ACHN (cell line): ENCODE data around the gene SARS1.
"Not testable (repeated sequence)": the region's sequence is repeated elsewhere in the genome, so short reads cannot be mapped to it uniquely, and the experiment has no call there.

Experiments used
- DNase-seq: peaks from one replicate; pipeline ENCODE4 v3.0.0-alpha.2; 2015
- in situ Hi-C: cut with HindIII; loops from 2 replicates; pipeline ENCODE4 v1.10.0; 2017; ENCODE audit warnings: low sequenced_read_pairs, low pct_ligation_motif_present, low pct_unique_long_range_greater_than_20kb

SARS1 gene, protein sequence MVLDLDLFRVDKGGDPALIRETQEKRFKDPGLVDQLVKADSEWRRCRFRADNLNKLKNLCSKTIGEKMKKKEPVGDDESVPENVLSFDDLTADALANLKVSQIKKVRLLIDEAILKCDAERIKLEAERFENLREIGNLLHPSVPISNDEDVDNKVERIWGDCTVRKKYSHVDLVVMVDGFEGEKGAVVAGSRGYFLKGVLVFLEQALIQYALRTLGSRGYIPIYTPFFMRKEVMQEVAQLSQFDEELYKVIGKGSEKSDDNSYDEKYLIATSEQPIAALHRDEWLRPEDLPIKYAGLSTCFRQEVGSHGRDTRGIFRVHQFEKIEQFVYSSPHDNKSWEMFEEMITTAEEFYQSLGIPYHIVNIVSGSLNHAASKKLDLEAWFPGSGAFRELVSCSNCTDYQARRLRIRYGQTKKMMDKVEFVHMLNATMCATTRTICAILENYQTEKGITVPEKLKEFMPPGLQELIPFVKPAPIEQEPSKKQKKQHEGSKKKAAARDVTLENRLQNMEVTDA

DNA sequence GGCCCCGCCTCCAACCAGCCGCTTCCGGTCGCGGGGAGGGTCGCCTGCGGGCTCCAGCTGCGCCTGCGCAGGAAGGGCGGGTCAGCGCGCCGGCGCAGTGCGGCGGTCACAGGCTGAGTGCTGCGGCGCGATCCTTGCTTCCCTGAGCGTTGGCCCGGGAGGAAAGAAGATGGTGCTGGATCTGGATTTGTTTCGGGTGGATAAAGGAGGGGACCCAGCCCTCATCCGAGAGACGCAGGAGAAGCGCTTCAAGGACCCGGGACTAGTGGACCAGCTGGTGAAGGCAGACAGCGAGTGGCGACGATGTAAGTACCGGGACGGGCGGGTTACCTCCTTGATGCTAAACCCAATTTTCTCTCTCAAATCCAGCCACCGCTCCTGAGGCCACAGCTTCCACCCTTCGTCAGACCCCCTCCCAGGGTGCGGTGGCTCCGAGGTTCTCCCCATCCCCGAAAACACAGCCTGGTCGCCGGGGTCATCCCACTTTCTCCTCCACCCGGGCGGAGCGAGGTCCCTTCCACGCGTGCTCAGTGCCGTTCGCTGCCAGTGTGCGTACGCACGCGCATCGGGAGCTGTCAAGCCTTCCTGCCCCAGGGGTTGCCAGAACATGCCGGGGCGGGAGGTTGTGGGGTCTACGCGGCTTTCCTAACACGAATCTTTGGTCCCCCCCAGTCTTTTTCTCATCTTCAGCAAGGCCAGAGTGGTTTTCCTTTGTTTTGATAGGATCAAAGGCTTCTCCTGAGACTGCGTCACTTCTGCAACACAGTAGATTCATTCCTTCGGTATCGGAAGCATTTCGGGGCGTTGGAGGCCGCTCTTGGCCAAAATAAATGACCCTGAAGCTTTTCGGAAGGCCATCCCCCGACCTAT, at the start of gene SARS1:
Gene SARS1 (plus strand): TSS at position 95 of the 870 bp plus-strand sequence. CDS start 75 bp downstream, at position 170.
- in situ Hi-C loops: no loop called here
- DNase-seq: peak; percentile 85

DNA sequence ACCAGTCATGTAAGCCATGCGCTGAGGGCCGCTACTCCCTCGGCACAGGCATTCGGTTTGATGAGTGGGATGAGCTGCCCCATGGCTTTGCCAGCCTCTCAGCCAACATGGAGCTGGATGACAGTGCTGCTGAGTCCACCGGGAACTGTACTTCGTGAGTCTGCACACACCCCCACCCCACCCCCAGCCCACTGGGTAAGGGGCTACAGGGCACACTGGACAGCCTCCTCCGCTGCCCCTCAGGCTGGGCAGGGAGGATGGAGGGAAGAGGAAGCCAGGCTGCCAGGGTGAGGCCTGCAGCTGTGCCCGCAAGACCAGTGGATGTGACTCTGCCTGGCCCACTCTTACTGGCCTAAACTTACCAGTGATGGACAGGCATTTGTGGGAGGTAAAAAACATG, 49.2 kb upstream of the SARS1 start:
- in situ Hi-C loops: no loop called here
- DNase-seq: no peak

DNA sequence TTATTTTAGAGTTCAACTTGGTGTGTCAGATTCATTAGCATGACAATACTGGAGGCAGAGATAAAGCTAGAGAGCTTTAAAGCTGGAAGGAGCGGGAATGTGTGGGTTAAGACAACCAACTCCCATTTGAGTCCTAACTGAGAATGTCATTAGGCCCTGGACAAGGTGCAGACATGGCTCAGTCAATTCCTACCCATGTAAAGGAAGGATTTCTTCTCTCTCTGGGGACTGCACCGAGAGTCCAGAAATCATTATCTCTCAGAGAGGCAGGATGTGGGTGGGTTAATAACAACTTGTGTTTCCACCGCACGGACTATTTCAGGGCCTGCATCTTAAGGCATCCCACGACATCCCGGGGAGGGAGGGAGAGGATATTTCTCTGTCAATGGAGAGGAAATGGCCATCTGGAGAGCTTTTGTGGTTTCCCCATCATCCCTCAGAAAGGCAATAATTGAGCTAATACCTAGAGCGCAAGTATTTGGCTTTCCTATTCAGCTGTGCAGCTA, 46.7 kb upstream of the SARS1 start:
- in situ Hi-C loops: no loop called here
- DNase-seq: no peak

DNA sequence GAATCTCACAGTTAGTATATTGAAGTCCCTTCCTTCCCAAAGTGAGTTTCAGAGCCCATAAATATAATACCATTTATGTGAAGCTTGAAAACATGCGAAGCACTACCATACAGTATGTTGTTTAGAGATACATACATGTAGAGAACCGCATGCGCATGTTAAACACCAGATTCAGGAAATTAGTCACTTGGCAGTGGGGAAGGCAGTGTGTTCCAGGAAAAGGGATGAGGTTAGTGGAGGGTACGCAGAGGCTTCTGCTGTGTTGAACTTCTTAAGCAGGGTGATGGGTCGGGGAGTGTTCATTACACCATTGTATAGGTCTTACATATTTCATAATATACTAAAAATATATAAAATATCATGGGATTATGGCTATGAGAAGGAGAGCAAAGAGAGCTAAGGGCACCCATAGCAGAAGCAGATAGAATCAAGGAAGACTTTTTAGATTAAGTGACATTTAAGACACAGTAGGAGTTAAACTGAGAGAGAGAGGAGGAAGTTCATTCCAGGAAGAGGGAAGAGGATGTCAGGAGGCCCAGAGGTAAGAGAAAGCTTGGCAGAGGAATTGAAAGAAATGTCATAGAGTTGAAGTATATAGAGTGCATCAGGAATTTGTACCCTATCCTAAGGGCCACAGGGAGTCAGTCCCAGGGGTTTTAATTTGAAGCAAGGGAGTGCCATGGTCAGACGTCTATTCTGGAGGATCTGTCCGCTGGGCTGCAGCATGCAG, 43.5 kb upstream of the SARS1 start:
- in situ Hi-C loops: no loop called here

DNA sequence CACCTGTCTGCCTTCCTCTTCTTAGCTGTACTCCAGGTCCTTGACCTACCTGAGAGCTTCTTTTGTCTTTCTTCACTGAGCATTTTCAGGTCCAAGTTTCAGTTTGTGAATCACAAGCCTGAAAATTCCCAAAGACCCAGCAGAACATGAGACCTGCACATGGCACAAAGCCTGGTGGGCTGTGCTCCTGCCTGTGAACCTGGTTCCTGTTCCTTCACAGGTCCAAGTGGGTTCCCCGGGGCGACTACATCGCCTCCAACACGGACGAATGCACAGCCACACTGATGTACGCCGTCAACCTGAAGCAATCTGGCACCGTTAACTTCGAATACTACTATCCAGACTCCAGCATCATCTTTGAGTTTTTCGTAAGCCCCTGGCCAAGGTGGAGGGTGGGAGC, 42.1 kb upstream of the SARS1 start:
- DNase-seq: no peak
- in situ Hi-C loops: no loop called here

More for the DNA sequence above, 43.5 kb upstream of the SARS1 start:
- no peak for DNase-seq

GRCh38 chr1:109176349-109176748, 37.4 kb upstream of the SARS1 start:
- in situ Hi-C loops, DNase-seq: not testable (repeated sequence)

- DNase-seq, in situ Hi-C loops: not testable (repeated sequence)
Observed at GRCh38 chr1:109180715-109181084, 33.0 kb upstream of the SARS1 start.

GRCh38 chr1:109181085-109181806, 32.5 kb upstream of the SARS1 start:
- in situ Hi-C loops: no loop called here

GRCh38 chr1:109181807-109182163, 31.9 kb upstream of the SARS1 start:
- DNase-seq: no peak
- in situ Hi-C loops: no loop called here

More at GRCh38 chr1:109181085-109181806, 32.5 kb upstream of the SARS1 start:
- peak; percentile 60 for DNase-seq

- no peak for DNase-seq
- in situ Hi-C loops: no loop called here
Observed at GRCh38 chr1:109183058-109183738, 30.5 kb upstream of the SARS1 start.

GRCh38 chr1:109184687-109185086, 29.0 kb upstream of the SARS1 start:
- no peak for DNase-seq
- in situ Hi-C loops: no loop called here

DNA sequence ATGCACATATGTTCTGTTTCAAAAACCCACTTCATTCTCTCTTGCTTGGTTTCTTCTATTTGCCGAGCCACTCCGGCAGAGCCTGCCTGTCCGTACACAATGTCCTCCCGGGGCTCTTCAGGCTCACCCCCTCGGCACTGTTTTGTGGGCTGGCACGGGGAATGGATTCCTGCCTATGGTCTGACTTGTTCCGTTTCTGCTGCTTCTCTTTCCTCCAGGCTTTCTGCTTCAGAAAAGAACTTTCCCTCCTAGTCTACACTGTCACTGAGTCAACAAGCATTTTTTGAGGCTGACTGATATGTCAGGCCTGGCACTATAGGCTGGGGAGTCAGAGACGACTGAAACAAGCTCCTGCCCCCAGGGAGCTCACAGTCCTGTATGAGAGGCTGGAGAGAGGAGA, 28.4 kb upstream of the SARS1 start:
- no peak for DNase-seq
- in situ Hi-C loops: no loop called here

DNA sequence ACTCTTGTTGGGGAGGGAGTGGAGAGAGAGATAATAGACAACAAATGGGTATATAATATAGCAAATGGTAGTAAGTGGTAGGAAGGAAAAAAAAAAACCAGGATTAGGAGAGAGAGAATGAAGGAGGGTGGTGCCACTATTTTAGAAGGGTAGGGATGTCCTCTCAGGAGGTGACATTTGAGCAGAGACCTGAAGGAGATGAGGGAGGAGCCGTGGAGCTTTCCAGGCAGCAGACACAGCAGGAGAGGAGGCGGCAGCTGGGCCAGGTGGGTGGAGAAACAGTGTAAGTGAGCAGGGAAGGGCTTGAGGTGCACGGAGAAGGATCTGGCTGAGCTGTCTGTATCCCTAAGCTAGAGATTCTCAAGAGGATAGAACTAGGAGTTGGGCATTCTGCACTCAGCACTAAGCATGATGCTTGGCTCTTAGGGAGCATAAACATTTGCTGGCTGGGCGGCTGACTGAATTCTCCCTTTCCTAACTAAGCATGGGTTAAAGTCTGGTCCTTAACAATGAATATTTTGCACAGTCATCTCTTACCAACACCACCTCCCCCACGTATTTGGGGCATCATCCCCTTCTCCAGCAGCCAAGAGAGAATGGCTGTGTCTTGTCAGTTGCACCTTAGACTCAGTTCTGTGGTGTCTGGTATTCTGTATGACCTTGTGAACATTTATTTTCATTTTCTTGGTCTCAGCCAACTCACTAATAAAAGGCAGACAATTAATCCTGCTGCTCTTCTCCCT, 27.6 kb upstream of the SARS1 start:
- no peak for DNase-seq
- in situ Hi-C loops: no loop called here

GRCh38 chr1:109186733-109187086, 27.0 kb upstream of the SARS1 start:
- in situ Hi-C loops: no loop called here
- DNase-seq: no peak

GRCh38 chr1:109187127-109187526, 26.6 kb upstream of the SARS1 start:
- no peak for DNase-seq
- in situ Hi-C loops: no loop called here

GRCh38 chr1:109188200-109188599, 25.5 kb upstream of the SARS1 start:
- in situ Hi-C loops: no loop called here
- no peak for DNase-seq

DNA sequence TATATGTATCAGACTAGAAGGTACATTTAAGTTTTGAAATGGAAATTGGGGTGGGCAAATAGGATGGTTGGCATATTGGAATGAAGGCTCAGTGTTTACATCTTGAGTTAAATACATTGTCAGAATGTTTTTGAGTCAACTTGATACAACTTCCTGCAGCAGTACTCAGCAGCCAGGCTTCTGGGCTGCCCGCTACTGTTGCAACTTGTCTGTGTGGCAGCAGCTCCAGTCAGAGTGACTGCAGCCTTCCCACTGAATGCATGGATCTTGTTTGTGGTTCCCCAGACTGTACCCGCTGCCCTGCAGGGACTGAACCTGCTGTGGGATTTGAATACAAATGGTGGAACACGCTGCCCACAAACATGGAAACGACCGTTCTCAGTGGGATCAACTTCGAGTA, 24.9 kb upstream of the SARS1 start:
- in situ Hi-C loops: no loop called here
- no peak for DNase-seq
